ENCODE results near the gene COL19A1. TPM values are rescaled to one million over a fixed set of nuclear protein-coding genes. Genes with fewer than 3 reads are reported as not detected.

Gene COL19A1
- total RNA-seq, 1 donor = 1.3 TPM

- no peak for TF ChIP-seq CTCF (IDR thresholded peaks at IDR 0.05; ENCODE audit: insufficient read depth, low read depth, low read length)
- no peak overlapping the region for H3K4me3 ChIP-seq (ENCODE audit: low read depth, low read length)
- no peak for DNase-seq (ENCODE audit: low read depth)
Observed at GRCh38 chr6:70051197-70052124, 185.1 kb downstream of the COL19A1 start.

DNA sequence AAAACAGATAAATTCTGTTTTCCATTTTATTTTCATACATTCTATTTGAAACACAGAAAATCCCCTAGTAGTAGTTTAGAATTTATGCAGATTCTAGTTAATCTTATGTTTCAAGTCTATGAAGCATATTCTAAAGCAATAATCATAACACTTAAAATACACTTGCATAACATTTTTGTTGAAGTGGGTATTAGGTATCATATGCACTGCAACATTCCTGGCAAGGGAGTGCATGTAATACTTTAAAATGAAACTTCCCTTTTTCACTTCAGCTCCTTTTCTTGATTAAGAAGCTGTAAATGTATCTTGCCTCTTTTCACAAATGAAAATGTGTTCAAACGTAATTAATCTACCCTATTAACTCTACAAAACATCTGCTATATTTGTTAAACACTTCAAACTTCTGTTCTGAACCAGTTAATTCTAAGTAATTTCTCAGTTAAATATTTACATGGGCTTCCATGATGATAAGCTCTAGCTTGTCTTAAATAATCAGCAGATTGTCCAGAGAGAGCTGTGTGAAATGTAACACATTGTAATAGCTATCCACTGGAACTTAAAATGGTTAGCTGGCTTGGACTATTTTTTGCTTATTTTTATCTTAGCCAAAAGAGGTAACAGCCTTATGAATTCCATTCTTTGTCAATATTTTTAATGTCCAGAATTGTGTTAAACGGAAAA, 192.8 kb downstream of the COL19A1 start:
- no peak for TF ChIP-seq CTCF (IDR thresholded peaks at IDR 0.05; ENCODE audit: insufficient read depth, low read depth, low read length)
- H3K4me3 ChIP-seq (ENCODE audit: low read depth, low read length) = no peak overlapping the region
- DNase-seq (ENCODE audit: low read depth) = no peak

DNA sequence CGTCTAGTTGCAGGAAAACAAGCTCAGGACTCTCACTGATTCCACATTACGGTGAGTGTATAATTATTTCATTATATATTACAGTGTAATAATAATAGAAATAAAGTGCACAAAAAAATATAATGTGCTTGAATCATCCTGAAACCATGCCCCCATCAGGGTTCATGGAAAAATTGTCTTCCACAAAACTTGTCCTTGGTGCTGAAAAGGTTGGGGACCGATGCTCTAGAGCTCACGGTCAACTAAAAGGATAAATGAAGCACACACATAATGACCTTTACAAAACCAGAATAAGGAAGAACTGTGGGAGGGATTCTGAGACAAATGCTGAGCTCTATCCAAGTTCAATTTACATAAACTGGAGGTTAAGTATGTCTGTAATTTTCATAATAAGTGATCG, 194.3 kb downstream of the COL19A1 start:
- DNase-seq (ENCODE audit: low read depth) = no peak
- TF ChIP-seq CTCF (IDR thresholded peaks at IDR 0.05; ENCODE audit: insufficient read depth, low read depth, low read length) = no peak

DNA sequence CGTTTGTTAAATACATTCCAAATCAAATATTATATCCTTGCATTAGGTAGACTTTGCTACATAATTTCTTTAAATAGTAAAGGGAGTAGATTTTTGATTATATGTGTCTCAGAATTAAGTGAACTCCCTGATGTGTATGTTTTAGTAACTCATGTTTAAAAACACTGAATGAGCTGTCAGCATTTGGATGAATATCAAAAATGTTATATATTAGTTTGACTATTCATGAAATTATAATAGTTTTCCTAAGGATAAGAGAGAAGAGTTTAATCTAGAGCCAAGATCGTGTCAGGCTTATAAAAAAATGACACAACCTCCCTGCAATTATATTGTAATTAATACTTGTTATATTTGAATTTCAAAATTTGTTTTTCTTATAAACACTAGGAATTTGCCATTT, 195.2 kb downstream of the COL19A1 start:
- no peak for DNase-seq (ENCODE audit: low read depth)
- no peak overlapping the region for H3K4me3 ChIP-seq (ENCODE audit: low read depth, low read length)
- no peak for TF ChIP-seq CTCF (IDR thresholded peaks at IDR 0.05; ENCODE audit: insufficient read depth, low read depth, low read length)

More for the DNA sequence above, 194.3 kb downstream of the COL19A1 start:
- no peak overlapping the region for H3K4me3 ChIP-seq (ENCODE audit: low read depth, low read length)

GRCh38 chr6:70062010-70062409, 195.7 kb downstream of the COL19A1 start:
- no peak overlapping the region for H3K4me3 ChIP-seq (ENCODE audit: low read depth, low read length)
- DNase-seq (ENCODE audit: low read depth) = no peak
- no peak for TF ChIP-seq CTCF (IDR thresholded peaks at IDR 0.05; ENCODE audit: insufficient read depth, low read depth, low read length)

DNA sequence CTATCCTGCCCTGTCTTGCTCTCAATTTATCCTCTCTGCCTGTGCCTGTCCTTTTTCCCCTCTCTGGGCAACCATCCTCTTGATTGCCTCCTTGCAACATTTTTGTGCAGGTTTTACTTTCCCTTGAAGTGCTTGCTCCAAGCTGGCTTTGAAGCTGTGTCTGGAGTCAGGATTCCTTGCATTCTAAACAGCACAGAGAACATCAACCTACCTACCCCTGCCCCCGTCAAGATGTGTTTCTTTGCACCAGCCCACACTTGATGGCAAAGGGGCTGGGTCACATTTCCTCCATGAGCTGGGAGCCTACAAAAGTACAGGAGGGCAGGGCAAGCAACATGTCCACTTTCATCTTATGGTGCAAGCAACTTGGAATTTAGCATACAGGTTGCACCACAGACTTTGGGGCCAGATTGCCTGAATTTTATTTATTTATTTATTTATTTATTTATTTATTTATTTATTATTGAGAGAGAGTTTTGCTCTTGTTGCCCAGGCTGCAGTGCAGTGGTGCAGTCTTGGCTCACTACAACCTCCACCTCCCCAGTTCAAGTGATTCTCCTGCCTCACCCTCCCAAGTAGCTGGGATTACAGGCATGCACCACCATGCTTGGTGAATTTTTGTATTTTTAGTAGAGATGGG, 206.3 kb downstream of the COL19A1 start:
- DNase-seq (ENCODE audit: low read depth) = no peak
- no peak for TF ChIP-seq CTCF (IDR thresholded peaks at IDR 0.05; ENCODE audit: insufficient read depth, low read depth, low read length)
- no peak overlapping the region for H3K4me3 ChIP-seq (ENCODE audit: low read depth, low read length)

Data from fibroblast of villous mesenchyme (primary cell).